Peyer's patch (tissue), 4 donors: ENCODE results near the gene PTGER1.

Source experiments
- POLR2A ChIP-seq, 2 donors: fragments of 450-650 bp; IDR thresholded peaks; one replicate each; pipeline ENCODE4 v1.5.1; 2017; ENCODE audit warnings: antibody characterized with exemption in 2 of 2, mild to moderate bottlenecking in 2 of 2, moderate library complexity in 2 of 2
- TF ChIP-seq, protein P1 (sequence below), 6 experiments: fragments of 450-650 bp in 4 of 6; fragments of 200-600 bp in 2 of 6; sonication (generic) in 1 of 6; IDR thresholded peaks; one replicate each; pipeline ENCODE4 v1.5.1; 2017 to 2019; ENCODE audit warnings: antibody characterized with exemption in 6 of 6, mild to moderate bottlenecking in 3 of 6, moderate library complexity in 1 of 6

DNA sequence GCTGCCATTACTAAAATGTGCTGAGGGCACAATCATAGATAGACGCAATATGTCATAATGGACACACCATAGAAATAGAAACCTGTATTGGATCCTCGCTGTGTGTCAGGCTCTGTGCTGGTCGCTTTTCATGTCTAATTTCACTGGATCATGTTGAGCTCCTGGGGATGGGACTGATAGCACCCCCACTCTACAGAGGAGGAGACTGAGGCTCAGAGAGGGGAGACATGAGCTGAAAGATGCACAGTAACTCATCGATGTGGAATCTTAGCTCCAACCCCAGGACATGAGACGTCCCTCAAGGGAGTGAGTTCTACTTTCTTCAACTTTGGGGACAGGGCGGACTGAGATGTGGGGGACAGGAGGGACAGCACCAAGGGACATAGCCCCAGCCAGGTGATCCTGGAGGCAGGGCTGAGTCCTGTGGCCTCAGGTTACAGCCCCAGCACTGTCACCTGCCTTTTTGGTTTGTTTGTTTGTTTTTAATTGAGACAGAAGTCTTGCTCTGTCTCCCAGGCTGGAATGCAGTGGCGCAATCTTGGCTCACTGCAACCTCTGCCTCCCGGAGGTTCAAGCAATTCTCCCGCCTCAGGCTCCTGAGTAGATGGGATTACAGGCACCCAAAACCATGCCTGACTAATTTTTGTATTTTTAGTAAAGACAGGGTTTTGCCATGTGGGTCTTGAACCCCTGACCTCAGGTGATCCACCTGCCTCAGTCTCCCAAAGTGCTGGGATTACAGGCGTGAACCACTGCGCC lies 27.4 kb upstream of the PTGER1 start:
- TF ChIP-seq POLR2A (IDR thresholded peaks at IDR 0.05) = no peak
- TF ChIP-seq, protein P1, sequence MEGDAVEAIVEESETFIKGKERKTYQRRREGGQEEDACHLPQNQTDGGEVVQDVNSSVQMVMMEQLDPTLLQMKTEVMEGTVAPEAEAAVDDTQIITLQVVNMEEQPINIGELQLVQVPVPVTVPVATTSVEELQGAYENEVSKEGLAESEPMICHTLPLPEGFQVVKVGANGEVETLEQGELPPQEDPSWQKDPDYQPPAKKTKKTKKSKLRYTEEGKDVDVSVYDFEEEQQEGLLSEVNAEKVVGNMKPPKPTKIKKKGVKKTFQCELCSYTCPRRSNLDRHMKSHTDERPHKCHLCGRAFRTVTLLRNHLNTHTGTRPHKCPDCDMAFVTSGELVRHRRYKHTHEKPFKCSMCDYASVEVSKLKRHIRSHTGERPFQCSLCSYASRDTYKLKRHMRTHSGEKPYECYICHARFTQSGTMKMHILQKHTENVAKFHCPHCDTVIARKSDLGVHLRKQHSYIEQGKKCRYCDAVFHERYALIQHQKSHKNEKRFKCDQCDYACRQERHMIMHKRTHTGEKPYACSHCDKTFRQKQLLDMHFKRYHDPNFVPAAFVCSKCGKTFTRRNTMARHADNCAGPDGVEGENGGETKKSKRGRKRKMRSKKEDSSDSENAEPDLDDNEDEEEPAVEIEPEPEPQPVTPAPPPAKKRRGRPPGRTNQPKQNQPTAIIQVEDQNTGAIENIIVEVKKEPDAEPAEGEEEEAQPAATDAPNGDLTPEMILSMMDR (IDR thresholded peaks at IDR 0.05) = no peak
